HL-60 (cell line): ENCODE data around the gene PPFIBP2.

Experiments
- GABPA ChIP-seq: IDR thresholded peaks from 2 replicates; pipeline ENCODE4 v1.6.1; 2012; ENCODE audit warnings: low read depth
- POLR2AphosphoS5 ChIP-seq: IDR thresholded peaks from 2 replicates; pipeline ENCODE4 v1.6.1; 2012; ENCODE audit warnings: low read depth
- REST ChIP-seq: IDR thresholded peaks from 2 replicates; pipeline ENCODE4 v1.6.1; 2012; ENCODE audit warnings: low read depth; ENCODE audit not compliant: insufficient replicate concordance
- SPI1 ChIP-seq: IDR thresholded peaks from 2 replicates; pipeline ENCODE4 v1.6.1; 2012; ENCODE audit warnings: low read depth, mild to moderate bottlenecking, borderline replicate concordance
- TF ChIP-seq, protein P1 (sequence below): IDR thresholded peaks from one replicate; pipeline ENCODE4 v1.5.1; 2011; ENCODE audit warnings: low read length, control low read depth, inconsistent platforms; ENCODE audit not compliant: insufficient read depth

DNA sequence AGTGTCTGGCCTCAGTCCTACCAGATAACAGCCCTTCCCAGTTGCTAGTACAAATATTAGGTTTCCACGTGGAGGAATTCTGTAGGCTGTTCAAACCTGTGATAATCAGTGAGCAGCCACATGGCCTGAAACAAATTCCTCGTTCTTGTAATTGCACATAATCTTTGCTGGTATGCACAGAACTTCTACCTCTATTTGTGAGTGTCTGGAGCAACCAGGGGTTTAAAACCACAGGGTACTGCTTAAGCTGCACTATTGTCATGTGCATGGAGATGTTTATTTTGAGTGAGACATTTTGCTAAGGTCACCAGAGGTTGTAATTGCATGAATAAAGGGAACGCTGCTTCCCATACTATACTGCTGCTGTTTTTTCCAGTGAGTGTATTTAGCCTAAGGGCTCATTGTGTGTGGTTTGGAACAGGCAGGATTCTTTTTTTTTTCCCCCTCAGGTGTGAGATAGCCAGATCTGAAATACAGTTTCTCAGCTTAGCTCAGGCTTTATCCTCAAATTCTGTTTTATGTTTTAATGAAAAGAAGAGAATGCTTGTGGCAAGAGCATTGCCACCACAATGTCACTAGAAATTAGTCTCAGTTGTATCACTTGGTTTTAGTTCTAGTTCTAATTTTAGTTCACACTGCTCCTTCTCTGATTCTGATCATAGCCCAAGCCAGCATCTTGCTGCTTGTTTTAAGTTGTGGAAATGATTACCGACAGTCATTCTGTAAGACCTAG lies 99.0 kb downstream of the PPFIBP2 start:
- TF ChIP-seq REST (no peak), GABPA (no peak), POLR2AphosphoS5 (no peak), SPI1 (no peak)
- TF ChIP-seq, protein P1, sequence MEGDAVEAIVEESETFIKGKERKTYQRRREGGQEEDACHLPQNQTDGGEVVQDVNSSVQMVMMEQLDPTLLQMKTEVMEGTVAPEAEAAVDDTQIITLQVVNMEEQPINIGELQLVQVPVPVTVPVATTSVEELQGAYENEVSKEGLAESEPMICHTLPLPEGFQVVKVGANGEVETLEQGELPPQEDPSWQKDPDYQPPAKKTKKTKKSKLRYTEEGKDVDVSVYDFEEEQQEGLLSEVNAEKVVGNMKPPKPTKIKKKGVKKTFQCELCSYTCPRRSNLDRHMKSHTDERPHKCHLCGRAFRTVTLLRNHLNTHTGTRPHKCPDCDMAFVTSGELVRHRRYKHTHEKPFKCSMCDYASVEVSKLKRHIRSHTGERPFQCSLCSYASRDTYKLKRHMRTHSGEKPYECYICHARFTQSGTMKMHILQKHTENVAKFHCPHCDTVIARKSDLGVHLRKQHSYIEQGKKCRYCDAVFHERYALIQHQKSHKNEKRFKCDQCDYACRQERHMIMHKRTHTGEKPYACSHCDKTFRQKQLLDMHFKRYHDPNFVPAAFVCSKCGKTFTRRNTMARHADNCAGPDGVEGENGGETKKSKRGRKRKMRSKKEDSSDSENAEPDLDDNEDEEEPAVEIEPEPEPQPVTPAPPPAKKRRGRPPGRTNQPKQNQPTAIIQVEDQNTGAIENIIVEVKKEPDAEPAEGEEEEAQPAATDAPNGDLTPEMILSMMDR, result no peak
